GM10248 (cell line): Measurements from ENCODE around the gene EGFR.

Experiments
- CTCF ChIA-PET: fragments of 300-600 bp; sonication (Branson Sonifier 250); formaldehyde crosslinking; extraction: SDS; loops from one replicate; lab custom pipeline; 2021; ENCODE audit warnings: antibody characterized with exemption; lab: Yijun Ruan, JAX
- POLR2A ChIA-PET: fragments of 350-650 bp; sonication (Branson Sonifier 250); formaldehyde crosslinking; extraction: SDS; loops from one replicate; lab custom pipeline; 2020; ENCODE audit warnings: antibody characterized with exemption; lab: Yijun Ruan, JAX
- DNase-seq: peaks from one replicate; pipeline ENCODE4 v3.0.0; 2012; ENCODE audit errors: extremely low spot score
- CTCF ChIP-seq: IDR thresholded peaks from 2 replicates; pipeline ENCODE4 v1.5.1; 2012; ENCODE audit warnings: mild to moderate bottlenecking, low read depth; ENCODE audit errors: extremely low read depth, missing control alignments, control extremely low read depth

EGFR gene

GRCh38 chr7:55005241-55005851 lies 13.5 kb upstream of the EGFR start:
- POLR2A ChIA-PET, result no interaction called here
- CTCF ChIA-PET, result interaction anchor here (1.1 kb wide), 1 partner anchor 11 kb away, joined by 3 read pairs; no protein-coding TSS in a partner anchor
- DNase-seq, result no peak
- TF ChIP-seq CTCF, result no peak

GRCh38 chr7:55006499-55006898 lies 12.3 kb upstream of the EGFR start:
- TF ChIP-seq CTCF, result no peak
- no peak for DNase-seq
- POLR2A ChIA-PET, result no interaction called here
- CTCF ChIA-PET, result no interaction called here

GRCh38 chr7:55013851-55014250 lies 5.0 kb upstream of the EGFR start:
- CTCF ChIA-PET, result interaction anchor here (1.4 kb wide), 1 partner anchor 51 kb away, joined by 3 read pairs; no protein-coding TSS in a partner anchor
- DNase-seq, result no peak
- POLR2A ChIA-PET, result no interaction called here
- no peak for TF ChIP-seq CTCF

- ChIA-PET CTCF (interaction anchor here (1.0 to 1.9 kb wide), 3 partner anchors 9 to 23 kb away, joined by 3 to 4 read pairs (median 3); no protein-coding TSS in a partner anchor), POLR2A (no interaction called here)
- DNase-seq, result no peak
These were observed 2.6 kb upstream of the EGFR start for GRCh38 chr7:55016061-55016745.

GRCh38 chr7:55016746-55017090 lies 2.1 kb upstream of the EGFR start:
- DNase-seq, result no peak
- CTCF ChIA-PET, result interaction anchor here (1.5 to 1.7 kb wide), 3 partner anchors 8 to 16 kb away, joined by 3 to 5 read pairs (median 4); no protein-coding TSS in a partner anchor
- TF ChIP-seq CTCF, result no peak
- POLR2A ChIA-PET, result no interaction called here

More at GRCh38 chr7:55016061-55016745, 2.6 kb upstream of the EGFR start:
- no peak for TF ChIP-seq CTCF

GRCh38 chr7:55017841-55018240 lies 976 bp upstream of the EGFR start:
- POLR2A ChIA-PET, result no interaction called here
- CTCF ChIA-PET, result interaction anchor here (1.6 to 1.7 kb wide), 2 partner anchors 10 to 17 kb away, joined by 4 to 5 read pairs; no protein-coding TSS in a partner anchor
- DNase-seq, result no peak
- TF ChIP-seq CTCF, result no peak
